Fibroblast of skin of left biceps (primary cell): ENCODE measurements around the gene TFCP2L1.

Source experiments
- DNase-seq, 2 experiments: peaks; one replicate each; pipeline ENCODE4 v3.0.0-alpha.2; 2013; ENCODE audit warnings: low read depth in 2 of 2

Gene TFCP2L1

GRCh38 chr2:121196132-121196848, 88.7 kb downstream of the TFCP2L1 start:
- DNase-seq = no peak

DNA sequence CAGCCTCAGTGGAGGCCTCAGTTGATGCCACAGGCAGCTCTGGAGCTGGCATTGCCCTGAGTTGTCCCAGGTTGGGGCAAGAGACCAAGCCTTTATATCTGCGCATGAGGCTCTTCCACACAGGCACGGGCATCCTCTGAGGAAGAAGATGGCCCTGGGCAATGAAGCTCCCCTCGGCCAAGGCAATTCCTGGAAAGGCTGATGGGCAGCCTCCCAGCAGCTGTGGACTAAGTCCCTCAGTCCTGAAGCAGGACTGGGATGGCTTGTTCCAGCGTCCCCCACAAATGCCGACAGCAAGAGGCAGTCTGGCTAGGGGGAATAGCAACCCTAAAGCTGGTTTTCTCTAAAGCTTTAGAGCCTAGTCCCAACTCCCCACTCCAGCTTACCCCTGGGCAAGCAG, 90.0 kb downstream of the TFCP2L1 start:
- DNase-seq = no peak

GRCh38 chr2:121194626-121195025, 90.4 kb downstream of the TFCP2L1 start:
- no peak for DNase-seq

DNA sequence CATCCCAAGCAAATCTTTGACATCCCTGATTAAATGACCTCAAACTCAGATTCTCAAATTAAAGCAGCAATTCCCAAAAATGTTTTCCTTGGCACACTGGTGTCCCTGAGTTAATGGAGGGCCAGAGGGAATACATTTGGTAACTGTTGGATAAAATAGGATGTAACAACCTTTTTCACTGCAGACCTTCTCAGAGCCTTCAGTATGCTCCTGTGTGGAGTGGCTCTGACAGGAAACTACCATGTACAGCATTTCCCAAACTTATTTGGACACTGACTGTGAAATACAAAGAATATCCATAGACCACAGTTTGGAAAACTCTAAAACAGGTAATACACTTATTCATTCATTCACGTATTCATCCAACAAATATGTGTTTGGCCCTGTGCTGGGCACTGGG, 91.8 kb downstream of the TFCP2L1 start:
- DNase-seq = no peak

- DNase-seq = no peak
Measured at GRCh38 chr2:121192576-121192975, 92.4 kb downstream of the TFCP2L1 start.

- no peak for DNase-seq
Measured at GRCh38 chr2:121191191-121192170, 93.5 kb downstream of the TFCP2L1 start.

GRCh38 chr2:121189661-121190381, 95.2 kb downstream of the TFCP2L1 start:
- no peak for DNase-seq

GRCh38 chr2:121189011-121189410, 96.0 kb downstream of the TFCP2L1 start:
- no peak for DNase-seq

DNA sequence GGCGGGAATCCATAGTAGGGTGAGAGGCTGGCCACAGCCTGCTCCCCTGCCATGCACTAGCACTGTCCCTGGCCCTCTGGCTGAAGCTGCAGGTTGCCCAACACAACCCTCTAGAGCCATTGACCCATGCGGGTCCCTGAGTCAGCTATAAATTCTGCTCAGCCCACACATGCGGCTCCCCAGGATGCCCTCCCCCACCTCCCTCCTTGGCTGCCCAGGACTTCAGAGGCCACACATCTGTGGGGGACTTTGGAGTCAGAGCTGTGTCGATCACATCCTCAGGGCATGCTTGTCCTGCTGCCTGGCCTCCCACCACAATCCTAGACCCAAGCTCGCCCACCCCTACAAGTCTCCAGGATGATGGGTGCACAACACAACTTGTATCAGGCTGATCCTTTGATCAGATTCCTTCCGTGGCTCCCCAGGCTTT, 97.0 kb downstream of the TFCP2L1 start:
- no peak for DNase-seq

- no peak for DNase-seq
Measured at GRCh38 chr2:121187351-121187981, 97.5 kb downstream of the TFCP2L1 start.

- DNase-seq = no peak
Measured at GRCh38 chr2:121186261-121186660, 98.7 kb downstream of the TFCP2L1 start.

GRCh38 chr2:121185571-121186074, 99.4 kb downstream of the TFCP2L1 start:
- no peak for DNase-seq

DNA sequence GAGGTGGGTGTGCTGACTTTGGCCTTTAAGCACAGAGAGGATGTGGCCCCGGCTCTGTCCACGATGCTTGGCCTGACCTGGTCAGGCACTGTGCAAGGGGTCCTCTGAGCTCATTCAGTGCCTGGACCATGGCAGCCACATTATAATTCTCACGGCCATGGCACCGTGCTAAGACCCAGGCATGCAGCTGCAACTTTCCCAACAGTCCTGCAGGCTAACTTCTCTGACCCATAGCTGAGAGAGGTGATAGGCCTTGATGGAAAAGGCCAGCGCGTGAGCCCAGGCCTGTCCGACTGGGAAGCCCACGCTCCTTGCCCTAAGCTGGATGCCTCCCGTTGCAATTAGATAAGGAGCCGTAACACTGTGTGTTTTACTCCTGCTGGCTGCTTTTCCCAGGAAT, 99.9 kb downstream of the TFCP2L1 start:
- DNase-seq = no peak

DNA sequence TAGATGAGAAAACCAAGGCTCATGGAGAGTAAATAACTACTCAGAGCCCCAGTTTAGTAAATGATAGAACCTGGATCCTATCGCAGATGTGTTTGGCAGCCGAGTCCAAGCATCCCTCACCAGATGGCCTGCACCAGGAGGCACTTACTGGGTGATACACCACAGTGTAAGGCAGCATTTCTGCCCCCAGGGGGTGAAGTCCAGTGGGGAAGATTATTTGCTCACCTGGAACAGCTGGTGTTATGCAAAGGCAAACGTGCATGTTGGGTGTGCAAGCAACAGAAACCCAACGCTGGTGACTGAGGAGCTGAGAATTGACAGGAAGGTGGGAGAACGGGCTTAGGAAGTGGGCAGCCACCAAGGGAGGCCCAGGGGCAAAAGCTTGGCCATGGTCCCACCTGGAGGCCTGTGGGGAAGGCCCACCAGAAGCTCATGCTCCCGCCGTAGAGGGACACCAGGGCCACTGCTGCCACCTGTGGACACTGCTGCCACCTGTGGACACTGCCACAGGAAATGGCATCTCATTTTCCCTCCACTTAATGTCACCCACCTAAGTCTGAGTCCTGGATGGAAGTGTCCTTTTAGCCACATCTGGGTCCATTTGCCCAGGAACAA, 100.6 kb downstream of the TFCP2L1 start:
- no peak for DNase-seq

DNA sequence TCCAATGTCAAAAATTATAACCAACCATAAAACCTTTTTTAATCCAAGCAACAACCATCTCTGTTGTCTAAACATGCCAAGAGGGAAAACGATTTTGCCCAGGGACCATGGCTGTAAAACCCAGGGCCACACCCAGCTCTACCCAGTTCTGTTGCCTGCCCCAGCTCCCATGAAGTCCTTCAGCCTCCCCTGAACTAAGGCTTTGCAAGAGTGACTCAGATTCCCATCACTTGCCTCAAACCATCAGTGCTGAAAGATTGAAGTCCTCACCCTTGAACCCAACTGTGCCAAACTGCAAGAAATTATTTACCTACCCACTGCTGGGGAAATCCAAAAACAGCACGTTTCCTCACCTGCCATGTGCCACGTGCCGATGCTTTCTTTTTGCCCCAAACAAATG, 102.5 kb downstream of the TFCP2L1 start:
- no peak for DNase-seq

DNA sequence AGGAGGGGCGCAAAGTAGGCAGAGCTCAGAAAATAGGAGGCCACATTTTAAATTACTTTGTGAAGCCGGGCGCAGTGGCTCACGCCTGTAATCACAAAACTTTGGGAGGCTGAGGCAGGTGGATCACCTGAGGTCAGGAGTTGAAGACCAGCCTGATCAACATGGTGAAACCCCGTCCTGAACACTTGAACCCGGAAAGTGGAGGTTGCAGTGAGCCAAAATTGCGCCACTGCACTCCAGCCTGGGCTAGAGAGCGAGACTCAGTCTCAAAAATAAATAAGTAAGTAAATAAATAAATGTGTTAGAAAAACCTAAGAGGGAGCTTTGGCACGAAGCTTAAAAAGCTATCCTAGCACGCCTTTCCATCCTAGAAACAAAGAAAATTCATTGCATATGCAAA, 105.5 kb downstream of the TFCP2L1 start:
- DNase-seq = no peak

GRCh38 chr2:121178730-121179129, 106.3 kb downstream of the TFCP2L1 start:
- DNase-seq = no peak

- DNase-seq = no peak
Measured at GRCh38 chr2:121177896-121178295, 107.1 kb downstream of the TFCP2L1 start.

DNA sequence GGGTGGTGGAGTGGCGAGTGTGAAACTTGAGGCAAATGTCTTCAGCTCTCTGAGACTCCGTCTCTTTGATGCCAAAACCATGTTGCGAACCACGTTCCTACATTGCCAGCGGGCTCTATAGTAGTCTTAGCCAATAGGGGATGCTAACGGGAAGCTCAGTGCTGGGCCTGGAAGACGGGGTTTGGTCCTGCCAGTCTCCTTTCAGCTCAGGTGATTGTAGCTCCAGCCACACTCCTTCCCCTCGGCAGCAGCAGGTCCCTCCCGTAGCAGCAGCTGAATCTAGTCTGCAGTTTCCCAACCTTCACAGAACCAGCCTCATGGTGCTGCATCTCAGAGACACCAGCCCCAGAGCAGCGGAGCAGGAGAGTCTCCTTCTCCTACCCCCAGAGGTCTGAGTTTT, 109.7 kb downstream of the TFCP2L1 start:
- no peak for DNase-seq

GRCh38 chr2:121173806-121174205, 111.2 kb downstream of the TFCP2L1 start:
- DNase-seq = no peak

GRCh38 chr2:121173112-121173511, 111.9 kb downstream of the TFCP2L1 start:
- DNase-seq = no peak
